RWPE2 (cell line): ENCODE data around the gene ZNF844.
A peak's percentile ranks its signal among the peaks of the same experiment; 100 is the strongest.
"Not testable (repeated sequence)": the region's sequence is repeated elsewhere in the genome, so short reads cannot be mapped to it uniquely, and the experiment has no call there.

Experiments used
- ATAC-seq: fragments of 200-7000 bp; cut with Tn5 transposase; 3 replicates; pipeline ENCODE4 v1.9.1; 2021; ENCODE audit warnings: low read depth
- DNase-seq: peaks from one replicate; pipeline ENCODE4 v3.0.0-alpha.2; 2020; ENCODE audit warnings: low spot score
- H3K27ac ChIP-seq: fragments of 450-650 bp; 2 replicates; pipeline ENCODE4 v1.5.1; 2017; ENCODE audit warnings: mild to moderate bottlenecking; ENCODE audit not compliant: poor library complexity, severe bottlenecking
- H3K27me3 ChIP-seq: fragments of 250-450 bp; sonication (Bioruptor Pico); 2 replicates; pipeline ENCODE4 v1.5.1; 2021; ENCODE audit warnings: mild to moderate bottlenecking, moderate library complexity; ENCODE audit not compliant: insufficient read depth, poor library complexity, severe bottlenecking
- H3K36me3 ChIP-seq: fragments of 250-450 bp; sonication (Bioruptor Pico); 2 replicates; pipeline ENCODE4 v1.5.1; 2020; ENCODE audit warnings: low read depth, mild to moderate bottlenecking, moderate library complexity
- H3K4me1 ChIP-seq: fragments of 250-450 bp; sonication (Bioruptor Pico); 2 replicates; pipeline ENCODE4 v1.5.1; 2021; ENCODE audit warnings: mild to moderate bottlenecking, moderate library complexity; ENCODE audit not compliant: insufficient read depth, poor library complexity, severe bottlenecking
- H3K4me3 ChIP-seq: fragments of 250-450 bp; sonication (Bioruptor Pico); 2 replicates; pipeline ENCODE4 v1.5.1; 2021; ENCODE audit warnings: mild to moderate bottlenecking, moderate library complexity; ENCODE audit not compliant: severe bottlenecking
- H3K9me3 ChIP-seq: fragments of 250-450 bp; sonication (Bioruptor Pico); 2 replicates; pipeline ENCODE4 v1.5.1; 2021; ENCODE audit warnings: mild to moderate bottlenecking, moderate library complexity; ENCODE audit not compliant: severe bottlenecking
- TF ChIP-seq, protein P1 (sequence below): fragments of 450-650 bp; IDR thresholded peaks from one replicate; pipeline ENCODE4 v1.5.1; 2017; ENCODE audit warnings: mild to moderate bottlenecking, moderate library complexity; ENCODE audit not compliant: poor library complexity, severe bottlenecking

Gene ZNF844

DNA sequence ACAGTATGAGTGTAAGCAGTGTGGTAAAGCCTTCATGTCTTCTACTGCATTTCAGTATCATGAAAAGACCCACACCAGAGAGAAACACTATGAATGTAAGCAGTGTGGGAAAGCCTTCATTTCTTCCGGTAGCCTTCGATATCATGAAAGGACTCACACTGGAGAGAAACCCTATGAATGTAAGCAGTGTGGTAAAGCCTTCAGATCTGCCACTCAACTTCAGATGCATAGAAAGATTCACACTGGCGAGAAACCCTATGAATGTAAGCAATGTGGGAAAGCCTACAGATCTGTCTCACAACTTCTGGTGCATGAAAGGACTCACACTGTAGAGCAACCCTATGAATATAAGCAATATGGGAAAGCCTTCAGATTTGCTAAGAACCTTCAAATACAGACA is 12.8 kb downstream of the ZNF844 start:
- Histone ChIP-seq H3K9me3 (peaks cover 60% of the 10 kb centered on the region), H3K27me3 (no peaks in the 10 kb centered on the region), H3K36me3 (peaks cover 56% of the 10 kb centered on the region), H3K27ac (no peak overlapping the region), H3K4me1 (no peaks in the 10 kb centered on the region), H3K4me3 (no peak overlapping the region)
- TF ChIP-seq, protein P1, sequence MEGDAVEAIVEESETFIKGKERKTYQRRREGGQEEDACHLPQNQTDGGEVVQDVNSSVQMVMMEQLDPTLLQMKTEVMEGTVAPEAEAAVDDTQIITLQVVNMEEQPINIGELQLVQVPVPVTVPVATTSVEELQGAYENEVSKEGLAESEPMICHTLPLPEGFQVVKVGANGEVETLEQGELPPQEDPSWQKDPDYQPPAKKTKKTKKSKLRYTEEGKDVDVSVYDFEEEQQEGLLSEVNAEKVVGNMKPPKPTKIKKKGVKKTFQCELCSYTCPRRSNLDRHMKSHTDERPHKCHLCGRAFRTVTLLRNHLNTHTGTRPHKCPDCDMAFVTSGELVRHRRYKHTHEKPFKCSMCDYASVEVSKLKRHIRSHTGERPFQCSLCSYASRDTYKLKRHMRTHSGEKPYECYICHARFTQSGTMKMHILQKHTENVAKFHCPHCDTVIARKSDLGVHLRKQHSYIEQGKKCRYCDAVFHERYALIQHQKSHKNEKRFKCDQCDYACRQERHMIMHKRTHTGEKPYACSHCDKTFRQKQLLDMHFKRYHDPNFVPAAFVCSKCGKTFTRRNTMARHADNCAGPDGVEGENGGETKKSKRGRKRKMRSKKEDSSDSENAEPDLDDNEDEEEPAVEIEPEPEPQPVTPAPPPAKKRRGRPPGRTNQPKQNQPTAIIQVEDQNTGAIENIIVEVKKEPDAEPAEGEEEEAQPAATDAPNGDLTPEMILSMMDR = no peak
- no peak for ATAC-seq
- DNase-seq = no peak

- not testable (repeated sequence) for H3K27me3 ChIP-seq, H3K4me3 ChIP-seq, H3K27ac ChIP-seq, DNase-seq, ATAC-seq, H3K36me3 ChIP-seq, H3K4me1 ChIP-seq
- peaks cover 18% of the 10 kb centered on the region for H3K9me3 ChIP-seq
These were observed 18.8 kb downstream of the ZNF844 start for GRCh38 chr19:12083336-12083735.

GRCh38 chr19:12085074-12085818 is 20.7 kb downstream of the ZNF844 start:
- no peak overlapping the region for H3K4me3 ChIP-seq
- no peak for DNase-seq
- H3K36me3 ChIP-seq = no peaks in the 10 kb centered on the region
- H3K27me3 ChIP-seq = no peaks in the 10 kb centered on the region
- ATAC-seq = no peak
- no peak overlapping the region for H3K27ac ChIP-seq
- no peaks in the 10 kb centered on the region for H3K4me1 ChIP-seq
- peaks cover 6% of the 10 kb centered on the region for H3K9me3 ChIP-seq
- TF ChIP-seq, protein P1 = no peak

- DNase-seq = no peak
- no peak overlapping the region for H3K4me3 ChIP-seq
- no peak for ATAC-seq
These were observed 26.3 kb downstream of the ZNF844 start for GRCh38 chr19:12090807-12091206.

DNA sequence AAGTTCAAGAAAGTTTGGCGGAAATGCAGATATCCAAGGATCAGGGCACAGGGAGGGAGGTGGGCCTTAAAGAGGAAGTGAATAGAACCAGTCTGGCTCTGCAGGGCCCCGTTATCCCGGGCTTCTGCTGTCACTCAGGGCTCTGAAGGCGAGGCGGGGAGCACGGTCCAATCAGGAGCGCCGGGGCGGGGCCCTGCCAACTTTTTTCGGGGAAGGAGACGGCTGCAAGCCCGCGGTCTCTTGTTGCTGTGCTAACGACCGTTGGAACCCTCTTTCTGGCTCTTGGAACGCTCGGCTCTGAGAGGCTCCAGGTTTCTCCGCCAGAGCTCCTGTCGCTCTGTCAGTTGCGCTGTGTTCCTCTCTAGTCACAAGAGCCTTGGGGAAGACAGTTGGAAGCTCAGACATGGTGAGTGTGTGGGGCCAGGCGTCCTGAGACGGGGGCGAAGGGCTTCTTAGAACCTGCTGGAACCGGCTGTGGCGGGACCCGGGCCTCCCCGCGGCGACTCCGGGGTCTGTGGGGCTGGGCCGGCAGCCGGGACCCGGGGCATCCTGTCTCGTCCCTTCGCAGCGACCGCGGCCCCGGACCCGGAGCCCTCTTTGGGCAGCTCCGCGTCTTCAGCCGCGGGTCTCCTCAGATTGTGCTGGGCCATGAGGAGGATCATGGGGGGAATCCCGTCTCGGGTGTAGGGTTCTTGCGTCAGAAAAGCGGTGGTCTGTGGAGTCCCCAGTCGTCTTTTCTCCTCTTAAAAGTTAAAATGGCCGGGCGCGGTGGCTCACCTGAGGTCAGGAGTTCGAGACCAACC is 27.7 kb downstream of the ZNF844 start:
- H3K27me3 ChIP-seq = no peaks in the 10 kb centered on the region
- peak; percentile 82 for ATAC-seq
- DNase-seq = no peak
- no peaks in the 10 kb centered on the region for H3K9me3 ChIP-seq
- TF ChIP-seq, protein P1 = no peak
- H3K4me1 ChIP-seq = no peaks in the 10 kb centered on the region
- H3K27ac ChIP-seq = no peak overlapping the region
- peak overlapping the region; percentile 37 for H3K4me3 ChIP-seq
- no peaks in the 10 kb centered on the region for H3K36me3 ChIP-seq

More at GRCh38 chr19:12090807-12091206, 26.3 kb downstream of the ZNF844 start:
- Histone ChIP-seq H3K4me1 (no peaks in the 10 kb centered on the region), H3K27me3 (no peaks in the 10 kb centered on the region), H3K27ac (no peak overlapping the region), H3K36me3 (no peaks in the 10 kb centered on the region), H3K9me3 (no peaks in the 10 kb centered on the region)
- TF ChIP-seq, protein P1 = peak; percentile 67
